SK-N-MC (cell line): Measurements from ENCODE around the gene ATXN1.

Source experiments
- EZH2 ChIP-seq: fragments of 200-600 bp; sonication (generic); IDR thresholded peaks from one replicate; pipeline ENCODE4 v1.6.1; 2017; ENCODE audit warnings: antibody characterized with exemption
- FOXP2 ChIP-seq: optimal IDR thresholded peaks from 2 replicates; pipeline ENCODE3; 2011; ENCODE audit warnings: mild to moderate bottlenecking, moderate library complexity; ENCODE audit not compliant: insufficient read depth; ENCODE audit errors: extremely low read length, control extremely low read depth
- POLR2AphosphoS5 ChIP-seq: IDR thresholded peaks from 2 replicates; pipeline ENCODE4 v1.6.1; 2012; ENCODE audit warnings: mild to moderate bottlenecking, low read depth, low read length, borderline replicate concordance

DNA sequence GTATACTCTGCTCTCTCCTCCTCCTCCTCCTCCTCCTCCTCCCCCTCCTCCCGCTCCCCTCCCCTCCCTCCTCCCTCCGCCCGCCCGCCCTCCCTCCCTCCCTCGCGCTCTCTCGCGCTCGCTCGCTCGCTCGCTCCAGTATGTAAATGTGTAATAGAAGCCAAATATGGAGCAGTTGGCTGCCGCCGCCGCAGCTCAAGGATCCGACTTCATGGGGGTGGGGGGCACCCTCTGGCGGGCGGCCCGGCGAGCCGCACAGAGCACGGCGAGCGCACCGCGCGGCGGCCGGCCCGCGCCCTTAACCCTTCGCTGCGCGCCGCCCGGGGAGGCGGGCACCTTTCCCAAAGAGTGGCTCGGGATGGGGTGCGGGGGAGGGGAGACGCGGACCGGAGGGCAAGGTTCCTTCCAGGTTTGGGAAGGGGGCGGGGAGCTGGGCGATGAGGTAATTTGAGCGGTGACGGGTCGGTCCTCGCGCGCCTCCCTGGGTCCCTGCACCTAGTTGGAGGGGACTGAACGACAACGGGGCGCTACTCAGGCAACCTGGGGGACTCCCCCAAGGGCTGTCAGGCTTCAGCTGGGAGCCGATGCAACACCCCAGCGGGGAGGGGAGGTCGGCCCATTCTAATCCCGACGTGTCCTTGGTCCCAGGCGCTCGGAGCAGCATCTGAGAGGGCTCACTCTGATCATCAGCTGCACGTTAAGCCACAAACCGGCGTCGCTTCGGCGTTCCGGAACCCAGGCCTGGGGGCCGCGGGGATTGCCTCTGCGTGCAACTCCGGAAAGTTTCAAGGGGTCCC is 409 bp upstream of the ATXN1 start:
- TF ChIP-seq EZH2 (no peak), POLR2AphosphoS5 (no peak), FOXP2 (no peak)
